Astrocyte (in vitro differentiated cells and primary cell): ENCODE measurements around the gene CFH.

Experiments
- CTCF ChIP-seq: IDR thresholded peaks from 2 replicates; pipeline ENCODE4 v1.5.1; 2011; ENCODE audit warnings: low read depth, mild to moderate bottlenecking, inconsistent platforms, low read length, moderate library complexity; ENCODE audit not compliant: insufficient read depth
- EZH2 ChIP-seq: IDR thresholded peaks from 2 replicates; pipeline ENCODE4 v1.6.1; 2012; ENCODE audit warnings: mild to moderate bottlenecking, low read length, inconsistent platforms; ENCODE audit not compliant: insufficient read depth

GRCh38 chr1:196623079-196623478 is 28.8 kb upstream of the CFH start:
- TF ChIP-seq EZH2 (no peak), CTCF (no peak)
